Measurements from ENCODE around the gene NHSL2. TPM values are rescaled to one million over a fixed set of nuclear protein-coding genes. Genes with fewer than 3 reads are reported as not detected.

NHSL2 gene
- total RNA-seq, 4 donors from 2014 or later, result 1.6 to 6.0 (median 3.6) TPM

- WGBS, 2 donors (ENCODE audit: low coverage in 1 of 2), result 56% methylated on average over 3 of the region's 3 CpGs; no CpG with 5 or more reads in 1 of the 2 donors
- peak overlapping the region in 1 of 4 donors; percentile 6 for H3K27ac ChIP-seq
- intact Hi-C loops (cut with DNase I; ENCODE audit: low total_unique reads), result no loop called here
- no peaks in the 10 kb centered on the region for H3K4me1 ChIP-seq
- no peaks in the 10 kb centered on the region for H3K9me3 ChIP-seq
- no peak for DNase-seq
- no peak for TF ChIP-seq EP300 (IDR thresholded peaks at IDR 0.05; ENCODE audit: low read depth)
- no peak for TF ChIP-seq POLR2A (IDR thresholded peaks at IDR 0.05)
- TF ChIP-seq POLR2AphosphoS5 (IDR thresholded peaks at IDR 0.05), result no peak
- TF ChIP-seq CTCF (IDR thresholded peaks at IDR 0.05), result no peak
- H3K27me3 ChIP-seq, result no peaks in the 10 kb centered on the region
- H3K36me3 ChIP-seq, result no peaks in the 10 kb centered on the region
- in situ Hi-C loops (cut with MboI; ENCODE audit: low pct_ligation_motif_present in 1 of 4, low pct_unique_long_range_greater_than_20kb in 1 of 4, low sequenced_read_pairs in 3 of 4), result no loop called here
- no peak overlapping the region for H3K4me3 ChIP-seq
Measured at GRCh38 chrX:71935476-71935875, 24.8 kb downstream of the NHSL2 start.

GRCh38 chrX:71936632-71937031 is 26.0 kb downstream of the NHSL2 start:
- Histone ChIP-seq H3K27me3 (no peaks in the 10 kb centered on the region), H3K4me1 (no peaks in the 10 kb centered on the region), H3K27ac (no peak overlapping the region), H3K9me3 (no peaks in the 10 kb centered on the region), H3K4me3 (no peak overlapping the region), H3K36me3 (no peaks in the 10 kb centered on the region)
- DNase-seq, result no peak
- TF ChIP-seq CTCF (IDR thresholded peaks at IDR 0.05), result no peak
- no peak for TF ChIP-seq EP300 (IDR thresholded peaks at IDR 0.05; ENCODE audit: low read depth)
- no peak for TF ChIP-seq POLR2AphosphoS5 (IDR thresholded peaks at IDR 0.05)
- no peak for TF ChIP-seq POLR2A (IDR thresholded peaks at IDR 0.05)
- intact Hi-C loops (cut with DNase I; ENCODE audit: low total_unique reads), result no loop called here
- WGBS, 2 donors (ENCODE audit: low coverage in 1 of 2), result 40 to 41% methylated on average over 1 of the region's 1 CpG
- in situ Hi-C loops (cut with MboI; ENCODE audit: low pct_ligation_motif_present in 1 of 4, low pct_unique_long_range_greater_than_20kb in 1 of 4, low sequenced_read_pairs in 3 of 4), result no loop called here

- DNase-seq, result no peak
- Histone ChIP-seq H3K4me3 (no peak overlapping the region), H3K4me1 (no peaks in the 10 kb centered on the region), H3K27me3 (no peaks in the 10 kb centered on the region), H3K36me3 (no peaks in the 10 kb centered on the region), H3K9me3 (no peaks in the 10 kb centered on the region), H3K27ac (no peak overlapping the region)
- TF ChIP-seq POLR2AphosphoS5 (IDR thresholded peaks at IDR 0.05), result no peak
- no peak for TF ChIP-seq POLR2A (IDR thresholded peaks at IDR 0.05)
- TF ChIP-seq CTCF (IDR thresholded peaks at IDR 0.05), result no peak
- TF ChIP-seq EP300 (IDR thresholded peaks at IDR 0.05; ENCODE audit: low read depth), result no peak
- 68% methylated on average over 5 of the region's 5 CpGs; no CpG with 5 or more reads in 1 of the 2 donors for WGBS, 2 donors (ENCODE audit: low coverage in 1 of 2)
- in situ Hi-C loops (cut with MboI; ENCODE audit: low pct_ligation_motif_present in 1 of 4, low pct_unique_long_range_greater_than_20kb in 1 of 4, low sequenced_read_pairs in 3 of 4), result no loop called here
- intact Hi-C loops (cut with DNase I; ENCODE audit: low total_unique reads), result no loop called here
Measured at GRCh38 chrX:71938371-71938770, 27.7 kb downstream of the NHSL2 start.

- DNase-seq, result no peak
- WGBS, 2 donors (ENCODE audit: low coverage in 1 of 2), result 85% methylated on average over 1 of the region's 1 CpG; no CpG with 5 or more reads in 1 of the 2 donors
- no peak for TF ChIP-seq POLR2A (IDR thresholded peaks at IDR 0.05)
- no peak for TF ChIP-seq CTCF (IDR thresholded peaks at IDR 0.05)
- TF ChIP-seq EP300 (IDR thresholded peaks at IDR 0.05; ENCODE audit: low read depth), result no peak
- no peak for TF ChIP-seq POLR2AphosphoS5 (IDR thresholded peaks at IDR 0.05)
- intact Hi-C loops (cut with DNase I; ENCODE audit: low total_unique reads), result no loop called here
- Histone ChIP-seq H3K36me3 (no peaks in the 10 kb centered on the region), H3K4me1 (no peaks in the 10 kb centered on the region), H3K27ac (peak overlapping the region; percentile 29 to 57 (median 43)), H3K4me3 (no peak overlapping the region), H3K9me3 (no peaks in the 10 kb centered on the region), H3K27me3 (no peaks in the 10 kb centered on the region)
- in situ Hi-C loops (cut with MboI; ENCODE audit: low pct_ligation_motif_present in 1 of 4, low pct_unique_long_range_greater_than_20kb in 1 of 4, low sequenced_read_pairs in 3 of 4), result no loop called here
Measured at GRCh38 chrX:71941145-71941544, 30.5 kb downstream of the NHSL2 start.
